ENCODE results near the gene U2AF1L4. TPM values are rescaled to one million over a fixed set of nuclear protein-coding genes. Genes with fewer than 3 reads are reported as not detected.
A peak's percentile ranks its signal among the peaks of the same experiment; 100 is the strongest.

The U2AF1L4 gene
- total RNA-seq, 3 donors from 2014 or later = 19.7 to 32.4 (median 32.1) TPM

DNA sequence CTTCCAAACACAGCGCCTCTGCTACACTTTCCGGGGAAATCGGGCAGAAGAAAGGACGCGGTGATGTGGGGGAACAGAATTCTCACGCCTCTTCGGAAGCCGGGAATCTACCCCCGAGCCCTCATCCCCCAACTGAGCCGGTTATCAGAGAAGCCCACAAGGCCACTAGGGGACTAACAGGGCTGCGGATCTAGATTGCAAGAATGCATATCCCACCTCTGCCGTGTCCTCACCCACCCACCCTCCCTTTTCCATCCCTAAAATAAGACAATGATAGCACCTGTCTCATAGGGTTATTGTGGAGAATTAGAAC lies 4.1 kb downstream of the U2AF1L4 start:
- DNase-seq = no peak
- no peak for ATAC-seq
- intact Hi-C loops (cut with DNase I, micrococcal nuclease) = no loop called here
- no peak overlapping the region for H3K4me3 ChIP-seq
- H3K9me3 ChIP-seq = no peaks in the 10 kb centered on the region
- H3K4me1 ChIP-seq (ENCODE audit: low read depth) = peaks cover 19% of the 10 kb centered on the region
- TF ChIP-seq, protein P1, sequence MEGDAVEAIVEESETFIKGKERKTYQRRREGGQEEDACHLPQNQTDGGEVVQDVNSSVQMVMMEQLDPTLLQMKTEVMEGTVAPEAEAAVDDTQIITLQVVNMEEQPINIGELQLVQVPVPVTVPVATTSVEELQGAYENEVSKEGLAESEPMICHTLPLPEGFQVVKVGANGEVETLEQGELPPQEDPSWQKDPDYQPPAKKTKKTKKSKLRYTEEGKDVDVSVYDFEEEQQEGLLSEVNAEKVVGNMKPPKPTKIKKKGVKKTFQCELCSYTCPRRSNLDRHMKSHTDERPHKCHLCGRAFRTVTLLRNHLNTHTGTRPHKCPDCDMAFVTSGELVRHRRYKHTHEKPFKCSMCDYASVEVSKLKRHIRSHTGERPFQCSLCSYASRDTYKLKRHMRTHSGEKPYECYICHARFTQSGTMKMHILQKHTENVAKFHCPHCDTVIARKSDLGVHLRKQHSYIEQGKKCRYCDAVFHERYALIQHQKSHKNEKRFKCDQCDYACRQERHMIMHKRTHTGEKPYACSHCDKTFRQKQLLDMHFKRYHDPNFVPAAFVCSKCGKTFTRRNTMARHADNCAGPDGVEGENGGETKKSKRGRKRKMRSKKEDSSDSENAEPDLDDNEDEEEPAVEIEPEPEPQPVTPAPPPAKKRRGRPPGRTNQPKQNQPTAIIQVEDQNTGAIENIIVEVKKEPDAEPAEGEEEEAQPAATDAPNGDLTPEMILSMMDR (IDR thresholded peaks at IDR 0.05) = no peak
- peaks cover 4% of the 10 kb centered on the region for H3K36me3 ChIP-seq (ENCODE audit: low read depth)

DNA sequence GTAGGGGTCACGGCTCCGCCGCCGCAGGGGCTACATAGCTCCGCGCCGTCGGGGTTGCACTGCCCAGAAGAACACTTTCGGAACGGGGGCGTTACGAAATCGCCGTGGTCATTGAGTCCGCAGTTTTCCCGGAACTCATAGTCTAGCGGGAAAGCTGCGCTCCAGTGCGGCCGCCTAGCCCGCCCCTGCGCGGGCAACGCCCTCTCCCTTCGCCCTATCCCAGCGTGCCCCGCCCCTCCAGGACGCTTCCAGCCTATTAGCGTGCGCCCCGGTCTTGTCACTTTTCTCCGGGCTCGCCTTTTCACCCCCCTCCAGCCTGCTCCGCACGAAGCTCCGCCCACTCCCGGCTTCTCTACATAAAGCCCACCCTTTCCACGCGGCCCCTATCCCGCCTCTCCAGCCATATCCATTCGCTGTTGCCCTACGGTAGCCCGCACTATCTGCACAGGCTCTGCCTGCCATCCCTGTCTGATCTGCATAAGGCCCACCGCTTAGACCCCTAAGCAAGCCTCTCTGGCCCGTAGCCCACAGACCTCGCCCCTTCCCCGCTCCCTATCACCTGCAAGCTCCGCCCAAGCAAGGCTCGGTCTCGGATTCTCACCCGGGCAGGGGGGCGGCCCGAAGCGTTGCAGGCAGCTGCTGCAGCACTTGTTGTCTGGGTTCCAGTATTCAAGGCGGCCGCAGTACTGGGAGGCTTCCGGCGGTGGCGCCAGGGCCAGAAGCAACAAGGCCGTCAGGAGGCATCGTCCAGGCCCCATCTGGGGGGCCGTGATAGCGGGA lies 4.6 kb downstream of the U2AF1L4 start:
- TF ChIP-seq, protein P1 (IDR thresholded peaks at IDR 0.05) = peak; percentile 26
- no peaks in the 10 kb centered on the region for H3K9me3 ChIP-seq
- H3K4me3 ChIP-seq = peak overlapping the region; percentile 25
- ATAC-seq (peak; percentile 81), DNase-seq (peak; percentile 98 to 99 (median 98))
- H3K36me3 ChIP-seq (ENCODE audit: low read depth) = peaks cover 4% of the 10 kb centered on the region
- peaks cover 15% of the 10 kb centered on the region for H3K4me1 ChIP-seq (ENCODE audit: low read depth)
- intact Hi-C loops (cut with DNase I, micrococcal nuclease) = no loop called here

DNA sequence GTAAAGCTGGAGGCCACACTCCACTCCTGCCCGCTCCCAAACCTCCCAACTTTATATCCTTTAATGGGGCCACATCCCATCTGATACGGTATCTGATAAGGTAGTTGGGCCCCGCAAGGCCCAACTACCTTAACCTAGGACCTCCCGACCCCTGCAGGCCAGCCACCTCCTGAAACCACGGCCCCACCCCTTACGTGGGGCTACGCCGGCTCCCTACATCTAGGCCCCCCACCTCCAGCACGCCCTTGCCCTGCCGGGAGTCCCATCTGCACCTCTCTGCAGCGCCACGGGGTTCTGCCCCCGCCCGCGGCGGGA lies 5.2 kb downstream of the U2AF1L4 start:
- Histone ChIP-seq H3K4me1 (ENCODE audit: low read depth) (peaks cover 15% of the 10 kb centered on the region), H3K36me3 (ENCODE audit: low read depth) (peaks cover 4% of the 10 kb centered on the region), H3K9me3 (no peaks in the 10 kb centered on the region), H3K4me3 (peak overlapping the region; percentile 12)
- TF ChIP-seq, protein P1 (IDR thresholded peaks at IDR 0.05) = no peak
- intact Hi-C loops (cut with DNase I, micrococcal nuclease) = no loop called here
- ATAC-seq (no peak), DNase-seq (no peak)

DNA sequence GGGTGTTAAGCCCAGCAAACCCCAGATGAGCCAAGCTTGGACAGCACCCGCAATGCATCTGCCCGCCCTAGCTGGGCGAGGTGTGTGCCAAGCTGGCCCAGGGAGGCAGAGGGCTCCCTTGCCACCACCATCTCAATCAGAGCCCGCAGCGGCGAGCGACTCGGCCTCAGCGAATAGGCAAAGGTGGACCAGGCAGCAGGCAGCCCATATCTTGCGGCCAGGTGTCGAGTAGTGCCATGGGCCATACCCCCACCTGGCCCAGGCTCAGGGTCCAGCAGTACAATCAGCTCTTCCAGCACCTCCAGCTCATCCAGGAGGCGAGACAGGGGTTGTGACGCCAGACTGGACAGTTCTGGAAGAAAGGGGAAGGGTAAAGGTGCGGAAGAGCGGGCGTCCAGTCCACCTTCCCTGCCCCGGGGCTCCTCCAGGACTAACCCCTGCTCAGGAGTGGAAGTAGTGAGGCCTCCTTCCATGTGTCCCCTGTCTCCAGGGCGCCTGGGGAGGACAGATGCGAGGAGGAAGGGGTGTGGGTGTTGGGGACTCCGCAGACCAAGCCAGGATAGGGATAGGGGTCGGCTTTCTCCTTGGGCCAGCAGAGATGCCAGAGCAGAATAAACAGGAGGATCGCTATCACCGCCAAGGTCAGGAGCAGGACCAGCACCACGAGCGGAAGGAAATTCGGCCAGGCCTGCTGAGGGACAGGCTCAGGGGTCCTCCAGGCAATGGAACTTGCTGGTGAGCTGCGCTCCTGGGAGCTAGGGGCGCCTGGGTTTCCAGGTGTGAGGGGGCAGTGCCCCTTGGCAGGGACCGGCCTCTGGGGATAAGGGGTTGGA lies 5.7 kb downstream of the U2AF1L4 start:
- TF ChIP-seq, protein P1 (IDR thresholded peaks at IDR 0.05) = no peak
- Histone ChIP-seq H3K4me3 (no peak overlapping the region), H3K9me3 (no peaks in the 10 kb centered on the region), H3K4me1 (ENCODE audit: low read depth) (peaks cover 15% of the 10 kb centered on the region), H3K36me3 (ENCODE audit: low read depth) (peaks cover 4% of the 10 kb centered on the region)
- DNase-seq (no peak), ATAC-seq (no peak)
- intact Hi-C loops (cut with DNase I, micrococcal nuclease) = no loop called here

DNA sequence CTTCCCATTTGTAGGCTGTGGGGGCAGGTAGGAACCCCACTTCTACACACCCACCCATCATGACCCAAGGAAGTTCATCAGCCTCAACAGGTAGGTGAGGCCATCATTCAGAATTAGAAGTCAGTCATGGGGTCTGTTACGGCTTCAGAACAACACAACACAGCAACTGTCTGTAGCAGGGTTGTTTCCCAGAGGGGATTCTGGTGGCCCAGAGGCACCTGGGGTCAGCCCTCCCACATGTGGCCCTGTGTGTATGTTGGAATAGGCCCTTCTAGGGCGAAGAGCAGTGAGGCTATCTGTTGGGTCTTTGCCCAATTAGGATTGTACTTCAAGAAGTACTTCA lies 6.4 kb downstream of the U2AF1L4 start:
- no peak for ATAC-seq

More for the DNA sequence above, 6.4 kb downstream of the U2AF1L4 start:
- no peak for DNase-seq
- Histone ChIP-seq H3K4me3 (no peak overlapping the region), H3K36me3 (ENCODE audit: low read depth) (peaks cover 4% of the 10 kb centered on the region), H3K4me1 (ENCODE audit: low read depth) (peaks cover 8% of the 10 kb centered on the region), H3K9me3 (no peaks in the 10 kb centered on the region)
- intact Hi-C loops (cut with DNase I, micrococcal nuclease) = no loop called here
- TF ChIP-seq, protein P1 (IDR thresholded peaks at IDR 0.05) = no peak
